CD4-positive, alpha-beta T cell (primary cell): ENCODE data around the gene FGGY. TPM values are rescaled to one million over a fixed set of nuclear protein-coding genes. Genes with fewer than 3 reads are reported as not detected.

Experiments used
- ATAC-seq: fragments of 200-7000 bp; cut with Tn5 transposase; one replicate; pipeline ENCODE4 v1.10.0; 2022; ENCODE audit warnings: mild to moderate bottlenecking; ENCODE audit not compliant: poor library complexity
- CTCF ChIA-PET: fragments of 350-600 bp; sonication (Branson Sonifier 250); formaldehyde crosslinking; loops from one replicate; lab custom pipeline; 2021; ENCODE audit warnings: antibody characterized with exemption, inconsistent platforms; lab: Charles Lee
- POLR2A ChIA-PET: fragments of 350-600 bp; sonication (Branson Sonifier 250); formaldehyde crosslinking; loops from one replicate; lab custom pipeline; 2021; ENCODE audit warnings: antibody characterized with exemption, inconsistent platforms; lab: Charles Lee
- DNase-seq, 14 experiments: peaks; one replicate each; pipeline ENCODE4 v3.0.0-alpha.2; 2013 to 2020; ENCODE audit warnings: mixed read lengths in 2 of 14
- H3K27ac ChIP-seq, 2 donors: one replicate each; pipeline versions ENCODE4 v1.5.1 to v1.7.0; 2013; ENCODE audit warnings: low read length in 2 of 2, low read depth in 1 of 2, mild to moderate bottlenecking in 1 of 2
- H3K27me3 ChIP-seq, 2 experiments: 1 replicate in 1 of 2; 2 replicates in 1 of 2; pipeline versions ENCODE4 v1.6.1 to v1.7.0; 2013; ENCODE audit warnings: low read length in 2 of 2, control low read depth in 1 of 2, mild to moderate bottlenecking in 1 of 2, moderate library complexity in 1 of 2; ENCODE audit not compliant: insufficient read depth in 2 of 2, control insufficient read depth in 1 of 2
- H3K36me3 ChIP-seq: one replicate; pipeline ENCODE4 v1.6.1; 2013; ENCODE audit warnings: low read length, control low read depth; ENCODE audit not compliant: insufficient read depth
- H3K4me1 ChIP-seq: one replicate; pipeline ENCODE4 v1.6.1; 2013; ENCODE audit warnings: low read length, control low read depth; ENCODE audit not compliant: insufficient read depth
- H3K4me3 ChIP-seq: one replicate; pipeline ENCODE4 v1.5.1; 2013; ENCODE audit warnings: mild to moderate bottlenecking, low read length, moderate library complexity
- H3K9me3 ChIP-seq, 2 experiments: 1 replicate in 1 of 2; 2 replicates in 1 of 2; pipeline versions ENCODE4 v1.6.1 to v1.7.0; 2013; ENCODE audit warnings: low read length in 2 of 2, mild to moderate bottlenecking in 2 of 2, control low read depth in 1 of 2, moderate library complexity in 1 of 2; ENCODE audit not compliant: control insufficient read depth in 1 of 2, insufficient read depth in 1 of 2
- H3K27ac Mint-ChIP-seq: one replicate; pipeline ENCODE4 v1.8.0; 2020; ENCODE audit warnings: mixed read lengths
- H3K27me3 Mint-ChIP-seq: one replicate; pipeline ENCODE4 v1.8.0; 2021; ENCODE audit warnings: mixed read lengths
- H3K36me3 Mint-ChIP-seq: one replicate; pipeline ENCODE4 v1.8.0; 2021; ENCODE audit warnings: low read depth, mixed read lengths
- H3K4me1 Mint-ChIP-seq: one replicate; pipeline ENCODE4 v1.8.0; 2021; ENCODE audit warnings: low read depth, mixed read lengths
- H3K4me3 Mint-ChIP-seq: one replicate; pipeline ENCODE4 v1.8.0; 2020; ENCODE audit warnings: mild to moderate bottlenecking, mixed read lengths
- H3K9me3 Mint-ChIP-seq: one replicate; pipeline ENCODE4 v1.8.0; 2020; ENCODE audit warnings: mixed read lengths
- CTCF ChIP-seq: fragments of 200-600 bp; IDR thresholded peaks from one replicate; pipeline ENCODE4 v1.8.0; 2022; ENCODE audit warnings: antibody characterized with exemption, mild to moderate bottlenecking
- intact Hi-C, 2 experiments: fragments of 100-400 bp; cut with DNase I in 1 of 2; cut with micrococcal nuclease in 1 of 2; formaldehyde crosslinking; loops; one replicate each; pipeline versions ENCODE4 v1.15.1 to v1.9.0; 2023 to 2025; cut with DNase I, micrococcal nuclease
- total RNA-seq, 174 experiments: library from RNA in 2 of 174; stranded (reverse) in 2 of 174; gene quantifications; one replicate each; pipeline ENCODE4 v1.2.3 and lab custom pipeline; 2021 to 2026

FGGY gene
- total RNA-seq, 2 experiments from 2014 or later: 9.5 to 10.0 TPM

- no peak for TF ChIP-seq CTCF
- no peak for ATAC-seq
Measured at GRCh38 chr1:59675936-59676335, 379.0 kb downstream of the FGGY start.

GRCh38 chr1:59678040-59678439 is 381.1 kb downstream of the FGGY start:
- H3K4me3 ChIP-seq: no peak overlapping the region
- no peaks in the 10 kb centered on the region for H3K36me3 ChIP-seq
- H3K4me3 Mint-ChIP-seq: no peak overlapping the region
- no peaks in the 10 kb centered on the region for H3K27me3 ChIP-seq
- no peak overlapping the region for H3K27ac Mint-ChIP-seq
- intact Hi-C loops: no loop called here
- H3K27ac ChIP-seq: no peak overlapping the region
- CTCF ChIA-PET: interaction anchor here (0.7 kb wide), 1 partner anchor 665 kb away, joined by 3 read pairs; no protein-coding TSS in a partner anchor
- no peaks in the 10 kb centered on the region for H3K36me3 Mint-ChIP-seq
- no peaks in the 10 kb centered on the region for H3K9me3 ChIP-seq
- peaks cover 2% of the 10 kb centered on the region for H3K4me1 ChIP-seq
- H3K9me3 Mint-ChIP-seq: no peaks in the 10 kb centered on the region
- POLR2A ChIA-PET: no interaction called here
- TF ChIP-seq CTCF: no peak
- no peak for DNase-seq
- no peaks in the 10 kb centered on the region for H3K4me1 Mint-ChIP-seq
- H3K27me3 Mint-ChIP-seq: no peaks in the 10 kb centered on the region
- ATAC-seq: no peak

More at GRCh38 chr1:59675936-59676335, 379.0 kb downstream of the FGGY start:
- DNase-seq: no peak
- Mint-ChIP-seq H3K27me3 (no peaks in the 10 kb centered on the region), H3K27ac (no peak overlapping the region), H3K4me3 (no peak overlapping the region), H3K4me1 (no peaks in the 10 kb centered on the region), H3K9me3 (no peaks in the 10 kb centered on the region), H3K36me3 (no peaks in the 10 kb centered on the region)
- intact Hi-C loops: no loop called here
- H3K9me3 ChIP-seq: no peaks in the 10 kb centered on the region
- H3K27ac ChIP-seq: no peak overlapping the region
- ChIA-PET CTCF (no interaction called here), POLR2A (no interaction called here)
- no peaks in the 10 kb centered on the region for H3K27me3 ChIP-seq
- H3K4me1 ChIP-seq: peaks cover 2% of the 10 kb centered on the region
- H3K36me3 ChIP-seq: no peaks in the 10 kb centered on the region
- no peak overlapping the region for H3K4me3 ChIP-seq

- H3K9me3 ChIP-seq: no peaks in the 10 kb centered on the region
- H3K4me1 Mint-ChIP-seq: no peaks in the 10 kb centered on the region
- H3K27me3 ChIP-seq: no peaks in the 10 kb centered on the region
- no peak for TF ChIP-seq CTCF
- H3K27ac Mint-ChIP-seq: no peak overlapping the region
- H3K36me3 ChIP-seq: no peaks in the 10 kb centered on the region
- ChIA-PET CTCF (interaction anchor here (0.7 kb wide), 1 partner anchor 665 kb away, joined by 3 read pairs; no protein-coding TSS in a partner anchor), POLR2A (no interaction called here)
- no peak for ATAC-seq
- no peaks in the 10 kb centered on the region for H3K27me3 Mint-ChIP-seq
- intact Hi-C loops: no loop called here
- peaks cover 2% of the 10 kb centered on the region for H3K4me1 ChIP-seq
- no peaks in the 10 kb centered on the region for H3K9me3 Mint-ChIP-seq
- DNase-seq: peak in 2 of 14 experiments; percentile 26 to 45
- H3K4me3 ChIP-seq: no peak overlapping the region
- no peaks in the 10 kb centered on the region for H3K36me3 Mint-ChIP-seq
- no peak overlapping the region for H3K4me3 Mint-ChIP-seq
- H3K27ac ChIP-seq: no peak overlapping the region
Measured at GRCh38 chr1:59678493-59679228, 381.8 kb downstream of the FGGY start.
